ENCODE measurements around the gene FBXL20. TPM values are rescaled to one million over a fixed set of nuclear protein-coding genes. Genes with fewer than 3 reads are reported as not detected.
"Not testable (repeated sequence)": the region's sequence is repeated elsewhere in the genome, so short reads cannot be mapped to it uniquely, and the experiment has no call there.

FBXL20 gene
- total RNA-seq, 1 experiment from 2014 or later: 9.7 TPM

DNA sequence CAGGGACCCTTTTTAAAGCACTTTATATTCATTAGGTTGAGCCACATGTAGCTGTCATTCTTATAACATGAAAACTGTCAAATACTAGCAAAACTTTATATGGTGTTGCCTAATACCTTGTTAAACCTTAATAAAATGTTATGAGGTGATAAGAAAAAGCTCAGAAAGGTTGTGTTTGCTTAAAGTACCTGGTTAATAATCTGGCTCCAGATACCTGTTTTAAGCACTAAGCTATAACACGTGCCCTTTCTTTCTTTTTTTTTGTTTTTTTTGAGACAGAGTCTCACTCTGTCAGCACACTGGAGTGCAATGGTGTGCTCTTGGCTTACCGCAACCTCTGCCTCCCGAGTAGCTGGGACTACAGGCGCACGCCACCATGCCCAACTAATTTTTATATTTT is 116.7 kb downstream of the FBXL20 start:
- ChIA-PET CTCF (interaction anchor here (1.0 to 3.0 kb wide), 4 partner anchors 40 to 292 kb away, joined by 3 to 9 read pairs (median 4); no protein-coding TSS in a partner anchor), POLR2A (no interaction called here)
- ATAC-seq (no peak), DNase-seq (ENCODE audit: low spot score) (no peak)
- no peak overlapping the region for H3K4me3 Mint-ChIP-seq
- no peak for TF ChIP-seq FOXP4 (CRISPR knock-in tag; IDR thresholded peaks at IDR 0.05)
- no peaks in the 10 kb centered on the region for H3K9me3 Mint-ChIP-seq
- no peaks in the 10 kb centered on the region for H3K27me3 Mint-ChIP-seq (ENCODE audit: low read depth)
- H3K4me1 Mint-ChIP-seq: peaks cover 17% of the 10 kb centered on the region
- H3K36me3 Mint-ChIP-seq: no peaks in the 10 kb centered on the region
- no peak overlapping the region for H3K27ac Mint-ChIP-seq

- ATAC-seq (no peak), DNase-seq (ENCODE audit: low spot score) (no peak)
- Mint-ChIP-seq H3K27me3 (ENCODE audit: low read depth) (no peaks in the 10 kb centered on the region), H3K4me1 (peaks cover 17% of the 10 kb centered on the region), H3K27ac (no peak overlapping the region), H3K4me3 (no peak overlapping the region), H3K36me3 (no peaks in the 10 kb centered on the region), H3K9me3 (no peaks in the 10 kb centered on the region)
- ChIA-PET CTCF (interaction anchor here (1.3 to 3.0 kb wide), 3 partner anchors 39 to 109 kb away, joined by 3 to 9 read pairs (median 4); no protein-coding TSS in a partner anchor), POLR2A (no interaction called here)
- no peak for TF ChIP-seq FOXP1 (CRISPR knock-in tag; IDR thresholded peaks at IDR 0.05; ENCODE audit: borderline replicate concordance)
- TF ChIP-seq, protein P1, sequence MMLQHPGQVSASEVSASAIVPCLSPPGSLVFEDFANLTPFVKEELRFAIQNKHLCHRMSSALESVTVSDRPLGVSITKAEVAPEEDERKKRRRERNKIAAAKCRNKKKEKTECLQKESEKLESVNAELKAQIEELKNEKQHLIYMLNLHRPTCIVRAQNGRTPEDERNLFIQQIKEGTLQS (CRISPR knock-in tag; conservative IDR thresholded peaks at IDR 0.05): no peak
- no peak for TF ChIP-seq FOXJ3 (CRISPR knock-in tag; IDR thresholded peaks at IDR 0.05; ENCODE audit: borderline replicate concordance)
- no peak for TF ChIP-seq E2F4 (CRISPR knock-in tag; IDR thresholded peaks at IDR 0.05; ENCODE audit: borderline replicate concordance, low read depth)
- no peak for TF ChIP-seq TCF7 (CRISPR knock-in tag; IDR thresholded peaks at IDR 0.05; ENCODE audit: low read depth)
- no peak for TF ChIP-seq MXD4 (CRISPR knock-in tag; IDR thresholded peaks at IDR 0.05; ENCODE audit: borderline replicate concordance)
Observed at GRCh38 chr17:39283896-39284295, 117.5 kb downstream of the FBXL20 start.

- peaks cover 14% of the 10 kb centered on the region for H3K4me1 Mint-ChIP-seq
- H3K9me3 Mint-ChIP-seq: no peaks in the 10 kb centered on the region
- TF ChIP-seq CREM (CRISPR knock-in tag; IDR thresholded peaks at IDR 0.05): no peak
- no peak overlapping the region for H3K4me3 Mint-ChIP-seq
- H3K27me3 Mint-ChIP-seq (ENCODE audit: low read depth): no peaks in the 10 kb centered on the region
- H3K27ac Mint-ChIP-seq: no peak overlapping the region
- POLR2A ChIA-PET: no interaction called here
- CTCF ChIA-PET: interaction anchor here (1.3 to 3.0 kb wide), 2 partner anchors 39 to 48 kb away, joined by 3 to 9 read pairs; no protein-coding TSS in a partner anchor
- ATAC-seq (no peak), DNase-seq (ENCODE audit: low spot score) (no peak)
- no peaks in the 10 kb centered on the region for H3K36me3 Mint-ChIP-seq
Observed at GRCh38 chr17:39283098-39283497, 118.3 kb downstream of the FBXL20 start.

- no peaks in the 10 kb centered on the region for H3K27me3 Mint-ChIP-seq (ENCODE audit: low read depth)
- H3K36me3 Mint-ChIP-seq: no peaks in the 10 kb centered on the region
- H3K27ac Mint-ChIP-seq: no peak overlapping the region
- no peak for TF ChIP-seq E2F5 (CRISPR knock-in tag; IDR thresholded peaks at IDR 0.05)
- TF ChIP-seq, protein P2, sequence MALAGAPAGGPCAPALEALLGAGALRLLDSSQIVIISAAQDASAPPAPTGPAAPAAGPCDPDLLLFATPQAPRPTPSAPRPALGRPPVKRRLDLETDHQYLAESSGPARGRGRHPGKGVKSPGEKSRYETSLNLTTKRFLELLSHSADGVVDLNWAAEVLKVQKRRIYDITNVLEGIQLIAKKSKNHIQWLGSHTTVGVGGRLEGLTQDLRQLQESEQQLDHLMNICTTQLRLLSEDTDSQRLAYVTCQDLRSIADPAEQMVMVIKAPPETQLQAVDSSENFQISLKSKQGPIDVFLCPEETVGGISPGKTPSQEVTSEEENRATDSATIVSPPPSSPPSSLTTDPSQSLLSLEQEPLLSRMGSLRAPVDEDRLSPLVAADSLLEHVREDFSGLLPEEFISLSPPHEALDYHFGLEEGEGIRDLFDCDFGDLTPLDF (CRISPR knock-in tag; IDR thresholded peaks at IDR 0.05): no peak
- no peak for TF ChIP-seq RELA (CRISPR knock-in tag; IDR thresholded peaks at IDR 0.05; ENCODE audit: borderline replicate concordance)
- TF ChIP-seq, protein P3, sequence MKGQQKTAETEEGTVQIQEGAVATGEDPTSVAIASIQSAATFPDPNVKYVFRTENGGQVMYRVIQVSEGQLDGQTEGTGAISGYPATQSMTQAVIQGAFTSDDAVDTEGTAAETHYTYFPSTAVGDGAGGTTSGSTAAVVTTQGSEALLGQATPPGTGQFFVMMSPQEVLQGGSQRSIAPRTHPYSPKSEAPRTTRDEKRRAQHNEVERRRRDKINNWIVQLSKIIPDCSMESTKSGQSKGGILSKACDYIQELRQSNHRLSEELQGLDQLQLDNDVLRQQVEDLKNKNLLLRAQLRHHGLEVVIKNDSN (CRISPR knock-in tag; IDR thresholded peaks at IDR 0.05): no peak
- no peak for TF ChIP-seq NR2C2 (CRISPR knock-in tag; IDR thresholded peaks at IDR 0.05)
- TF ChIP-seq ZMAT4 (CRISPR knock-in tag; IDR thresholded peaks at IDR 0.05): no peak
- TF ChIP-seq CREM (CRISPR knock-in tag; IDR thresholded peaks at IDR 0.05): no peak
- TF ChIP-seq SMAD3 (CRISPR knock-in tag; IDR thresholded peaks at IDR 0.05; ENCODE audit: borderline replicate concordance): no peak
- ATAC-seq (no peak), DNase-seq (ENCODE audit: low spot score) (no peak)
- H3K4me1 Mint-ChIP-seq: peaks cover 15% of the 10 kb centered on the region
- no peaks in the 10 kb centered on the region for H3K9me3 Mint-ChIP-seq
- H3K4me3 Mint-ChIP-seq: no peak overlapping the region
- POLR2A ChIA-PET: no interaction called here
- CTCF ChIA-PET: interaction anchor here (1.2 to 3.0 kb wide), 2 partner anchors 37 to 46 kb away, joined by 3 to 9 read pairs; no protein-coding TSS in a partner anchor
Observed at GRCh38 chr17:39281806-39282205, 119.6 kb downstream of the FBXL20 start.

DNA sequence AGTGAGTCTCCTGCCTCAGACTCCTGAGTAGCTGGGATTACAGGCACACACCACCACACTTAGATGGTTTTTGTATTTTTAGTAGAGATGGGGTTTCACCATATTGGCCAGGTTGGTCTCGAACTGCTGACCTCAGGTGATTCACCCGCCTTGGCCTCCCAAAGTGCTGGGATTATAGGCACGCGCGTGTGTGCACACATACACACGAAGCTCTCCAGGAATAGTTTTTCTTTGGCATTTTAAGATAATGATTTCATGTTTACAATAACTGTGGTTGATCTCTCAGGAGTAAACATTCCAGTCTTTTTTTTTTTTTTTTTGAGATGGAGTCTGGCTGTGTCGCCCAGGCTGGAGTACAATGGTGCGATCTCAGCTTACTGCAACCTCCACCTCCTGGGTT is 123.2 kb downstream of the FBXL20 start:
- POLR2A ChIA-PET; DNase-seq (ENCODE audit: low spot score); H3K4me3 Mint-ChIP-seq; ATAC-seq; H3K9me3 Mint-ChIP-seq; H3K36me3 Mint-ChIP-seq; H3K27me3 Mint-ChIP-seq (ENCODE audit: low read depth); H3K27ac Mint-ChIP-seq: not testable (repeated sequence)
- peaks cover 17% of the 10 kb centered on the region for H3K4me1 Mint-ChIP-seq
- CTCF ChIA-PET: interaction anchor here (0.6 kb wide), 1 partner anchor 32 kb away, joined by 3 read pairs; no protein-coding TSS in a partner anchor

Measured in WTC11 (cell line).